WI38 (cell line): ENCODE results near the gene RNF166.
"Not testable (repeated sequence)": the region's sequence is repeated elsewhere in the genome, so short reads cannot be mapped to it uniquely, and the experiment has no call there.

Experiments
- H3K4me3 ChIP-seq: 2 replicates; pipeline ENCODE4 v1.5.1; 2011; ENCODE audit warnings: low read depth, mild to moderate bottlenecking, control low read depth, low read length
- TF ChIP-seq, protein P1 (sequence below): IDR thresholded peaks from 2 replicates; pipeline ENCODE4 v1.5.1; 2012; ENCODE audit warnings: low read depth, mild to moderate bottlenecking, control low read depth, low read length

Gene RNF166

DNA sequence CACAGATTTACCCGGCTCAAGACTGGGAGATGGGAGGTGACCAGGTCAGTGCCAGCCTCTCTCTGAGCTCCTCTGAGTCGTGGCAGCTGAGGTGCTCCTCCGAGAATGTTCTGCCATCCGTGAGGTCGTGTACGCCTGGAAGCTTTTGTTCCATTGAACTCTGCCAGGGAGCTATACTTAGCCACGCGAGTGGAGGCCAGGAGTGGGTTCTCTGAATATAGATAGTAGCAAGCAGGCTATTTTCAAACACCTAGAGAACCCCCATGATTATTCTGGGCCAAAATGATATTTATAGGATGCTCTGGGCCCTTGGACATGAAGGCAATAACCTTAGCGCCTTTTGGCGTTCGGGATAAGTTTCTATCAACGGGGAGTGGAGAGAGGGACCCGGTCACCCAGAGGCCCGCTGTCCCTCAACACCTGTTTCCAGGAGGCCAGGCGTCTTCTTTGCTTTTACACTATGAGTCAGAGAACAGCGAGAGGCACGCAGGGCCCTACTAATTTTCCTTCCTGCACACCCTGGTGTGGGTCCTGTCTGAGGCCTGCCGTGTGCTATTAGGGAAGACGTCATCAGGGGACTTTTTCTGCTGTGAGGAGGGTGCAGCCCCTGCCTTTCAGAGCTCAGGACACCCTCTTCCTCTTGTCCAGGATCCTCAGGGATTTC is 32.4 kb downstream of the RNF166 start:
- no peak overlapping the region for H3K4me3 ChIP-seq
- TF ChIP-seq, protein P1, sequence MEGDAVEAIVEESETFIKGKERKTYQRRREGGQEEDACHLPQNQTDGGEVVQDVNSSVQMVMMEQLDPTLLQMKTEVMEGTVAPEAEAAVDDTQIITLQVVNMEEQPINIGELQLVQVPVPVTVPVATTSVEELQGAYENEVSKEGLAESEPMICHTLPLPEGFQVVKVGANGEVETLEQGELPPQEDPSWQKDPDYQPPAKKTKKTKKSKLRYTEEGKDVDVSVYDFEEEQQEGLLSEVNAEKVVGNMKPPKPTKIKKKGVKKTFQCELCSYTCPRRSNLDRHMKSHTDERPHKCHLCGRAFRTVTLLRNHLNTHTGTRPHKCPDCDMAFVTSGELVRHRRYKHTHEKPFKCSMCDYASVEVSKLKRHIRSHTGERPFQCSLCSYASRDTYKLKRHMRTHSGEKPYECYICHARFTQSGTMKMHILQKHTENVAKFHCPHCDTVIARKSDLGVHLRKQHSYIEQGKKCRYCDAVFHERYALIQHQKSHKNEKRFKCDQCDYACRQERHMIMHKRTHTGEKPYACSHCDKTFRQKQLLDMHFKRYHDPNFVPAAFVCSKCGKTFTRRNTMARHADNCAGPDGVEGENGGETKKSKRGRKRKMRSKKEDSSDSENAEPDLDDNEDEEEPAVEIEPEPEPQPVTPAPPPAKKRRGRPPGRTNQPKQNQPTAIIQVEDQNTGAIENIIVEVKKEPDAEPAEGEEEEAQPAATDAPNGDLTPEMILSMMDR = no peak

DNA sequence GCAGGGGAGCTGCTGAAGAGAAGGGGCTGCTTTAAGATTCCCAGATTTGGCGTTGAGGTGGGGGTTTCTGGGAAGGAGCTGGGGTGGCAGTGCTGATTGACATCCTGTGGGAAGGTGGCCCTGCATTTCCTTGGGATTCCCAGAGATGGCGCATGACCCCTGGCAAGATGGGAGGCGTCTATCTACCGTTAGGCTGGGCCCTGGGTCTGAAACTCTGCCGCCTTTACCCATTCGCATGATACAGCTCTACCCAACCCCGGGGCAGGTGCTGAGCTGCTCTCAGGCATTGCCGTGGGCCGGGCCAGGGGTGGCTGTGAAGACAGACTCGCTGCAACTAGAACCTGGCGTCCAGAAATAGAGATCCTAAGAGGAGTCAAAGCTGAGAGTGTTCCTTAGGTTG is 33.4 kb downstream of the RNF166 start:
- H3K4me3 ChIP-seq = no peak overlapping the region
- TF ChIP-seq, protein P1 = no peak

DNA sequence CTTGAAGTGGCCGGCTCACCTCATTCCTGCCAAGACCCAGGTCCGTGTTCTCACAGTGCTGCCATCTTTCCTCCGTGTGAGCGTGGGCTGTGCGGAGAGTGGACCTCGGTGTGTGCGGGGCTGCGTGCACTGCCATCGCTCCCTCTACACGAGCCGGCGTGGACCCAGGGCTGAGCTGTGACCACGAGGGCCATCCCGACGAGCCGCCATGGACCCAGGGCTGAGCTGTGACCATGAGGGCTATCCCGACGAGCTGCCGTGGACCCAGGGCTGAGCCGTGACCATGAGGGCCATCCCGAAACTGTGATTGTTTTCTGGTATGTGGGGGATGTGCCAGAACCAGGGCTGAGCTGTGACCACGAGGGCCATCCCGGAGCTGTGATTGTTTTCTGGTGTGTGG is 34.4 kb downstream of the RNF166 start:
- TF ChIP-seq, protein P1 = no peak
- H3K4me3 ChIP-seq = no peak overlapping the region

DNA sequence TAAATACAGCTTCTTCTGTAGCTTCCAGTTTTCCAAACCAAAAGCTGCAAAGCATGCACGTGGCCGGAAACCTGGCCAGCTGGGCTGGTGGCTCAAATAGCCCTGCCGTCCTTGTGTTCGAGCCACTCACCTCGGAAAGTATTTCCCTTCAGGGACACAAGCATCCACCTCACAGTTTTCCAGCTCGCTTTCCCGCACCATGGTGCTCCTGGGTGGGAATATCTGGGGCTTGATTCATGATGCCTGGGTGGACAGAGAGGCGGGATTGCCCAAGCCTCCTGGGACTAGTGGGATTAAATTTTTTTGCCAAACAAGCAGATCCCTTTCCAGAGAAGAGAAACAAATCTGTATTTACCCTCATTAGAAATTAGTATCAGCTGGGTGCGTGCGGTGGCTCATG is 36.2 kb downstream of the RNF166 start:
- TF ChIP-seq, protein P1 = no peak
- no peak overlapping the region for H3K4me3 ChIP-seq

DNA sequence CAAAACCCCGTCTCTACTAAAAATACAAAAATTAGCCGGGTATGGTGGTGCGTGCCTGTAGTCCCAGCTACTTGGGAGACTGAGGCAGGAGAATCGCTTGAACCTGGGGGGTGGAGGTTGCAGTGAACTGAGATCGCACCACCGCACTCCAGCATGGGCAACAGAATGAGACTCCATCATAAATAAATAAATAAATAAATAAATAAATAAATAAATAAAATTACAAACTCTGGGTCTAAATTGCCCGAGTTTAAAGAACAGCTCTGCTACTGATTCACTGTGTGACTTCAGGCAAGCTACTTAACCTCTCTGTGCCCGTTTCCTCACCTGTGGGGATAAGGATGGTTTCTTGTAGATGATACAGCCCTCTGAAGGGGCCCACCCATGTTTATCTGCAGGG is 36.7 kb downstream of the RNF166 start:
- not testable (repeated sequence) for H3K4me3 ChIP-seq

DNA sequence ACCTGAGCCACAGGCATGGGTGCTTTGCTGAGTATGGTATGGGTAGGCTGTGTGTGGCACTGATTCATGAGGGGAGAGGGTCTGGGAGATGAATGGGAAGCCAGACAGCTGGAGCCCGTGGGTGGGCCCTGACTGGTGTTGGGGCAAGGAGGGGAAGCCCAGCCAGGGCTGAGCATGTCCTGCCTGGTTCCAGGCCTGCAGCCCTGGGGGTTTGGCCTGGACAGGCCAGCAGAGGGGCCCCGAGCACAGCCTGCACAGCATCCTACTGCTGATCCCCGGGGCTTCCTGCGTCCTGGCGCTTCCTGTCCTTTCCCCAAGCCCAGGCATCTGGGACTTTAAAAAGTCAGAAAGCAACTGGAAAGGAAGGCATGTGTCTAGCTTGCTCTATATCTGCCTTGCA is 38.7 kb downstream of the RNF166 start:
- no peak overlapping the region for H3K4me3 ChIP-seq
- TF ChIP-seq, protein P1 = no peak

DNA sequence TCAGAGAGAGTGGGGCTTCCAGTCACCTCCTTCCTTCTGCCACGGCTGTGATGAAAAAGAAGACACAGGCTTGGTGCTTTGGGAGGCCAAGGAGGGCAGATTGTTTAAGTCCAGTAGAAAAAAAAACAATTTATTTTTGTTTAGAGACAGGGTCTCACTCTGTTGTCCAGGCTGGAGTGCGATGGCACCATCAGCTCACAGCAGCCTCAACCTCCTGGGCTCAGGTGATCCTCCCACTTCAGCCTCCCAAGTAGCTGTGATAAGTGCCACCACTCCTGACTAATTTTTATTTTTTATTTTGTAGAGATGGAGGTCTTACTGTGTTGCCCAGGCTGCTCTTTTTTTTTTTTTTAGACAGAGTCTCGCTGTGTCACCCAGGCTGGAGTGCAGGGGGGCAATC is 40.6 kb downstream of the RNF166 start:
- H3K4me3 ChIP-seq = no peak overlapping the region
- TF ChIP-seq, protein P1 = no peak

DNA sequence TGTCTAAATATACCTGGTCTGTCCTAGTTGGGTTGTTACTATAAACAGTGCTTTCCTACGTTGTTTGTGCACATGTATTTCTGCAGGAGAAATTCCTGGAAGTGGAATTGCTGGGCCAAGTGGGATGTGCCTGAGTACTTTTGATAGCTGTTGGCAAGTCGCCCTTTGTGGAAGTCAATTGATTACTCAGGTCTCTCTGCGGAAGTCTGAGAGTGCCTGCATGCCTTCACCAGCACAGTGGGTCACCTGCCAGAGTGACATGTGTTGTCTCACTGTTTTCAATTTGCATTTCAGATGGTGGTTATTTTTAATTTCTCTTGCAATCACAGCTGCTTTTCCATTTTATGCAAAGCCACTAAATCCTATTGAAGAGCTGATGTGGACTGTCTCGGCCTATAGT is 41.1 kb downstream of the RNF166 start:
- H3K4me3 ChIP-seq = no peak overlapping the region
- TF ChIP-seq, protein P1 = no peak
